Liver (tissue), 9 donors: ENCODE measurements around the gene PDC. TPM values are rescaled to one million over a fixed set of nuclear protein-coding genes. Genes with fewer than 3 reads are reported as not detected.

ENCODE experiments used
- DNase-seq: peaks from one replicate; pipeline ENCODE4 v3.0.0-alpha.2; 2017; ENCODE audit warnings: low spot score
- H3K27ac ChIP-seq, 2 donors: one replicate each; pipeline ENCODE4 v1.7.0; 2013; ENCODE audit warnings: inconsistent platforms in 2 of 2, low read length in 2 of 2, control low read depth in 1 of 2, low read depth in 1 of 2, mild to moderate bottlenecking in 1 of 2
- H3K27me3 ChIP-seq, 4 donors: one replicate each; pipeline versions ENCODE4 v1.6.1 to v1.7.0; 2013; ENCODE audit warnings: low read length in 3 of 4, inconsistent platforms in 1 of 4, mild to moderate bottlenecking in 1 of 4, moderate library complexity in 1 of 4; ENCODE audit not compliant: control insufficient read depth in 4 of 4, insufficient read depth in 4 of 4
- H3K36me3 ChIP-seq, 4 donors: one replicate each; pipeline versions ENCODE4 v1.6.1 to v1.7.0; 2013; ENCODE audit warnings: low read length in 3 of 4, mild to moderate bottlenecking in 3 of 4, low read depth in 1 of 4, moderate library complexity in 1 of 4; ENCODE audit not compliant: control insufficient read depth in 4 of 4, insufficient read depth in 3 of 4
- H3K4me1 ChIP-seq, 4 donors: one replicate each; pipeline versions ENCODE4 v1.6.1 to v1.7.0; 2013; ENCODE audit warnings: low read length in 3 of 4, mild to moderate bottlenecking in 3 of 4, moderate library complexity in 1 of 4; ENCODE audit not compliant: control insufficient read depth in 4 of 4, insufficient read depth in 4 of 4
- H3K4me3 ChIP-seq, 3 donors: one replicate each; pipeline versions ENCODE4 v1.6.1 to v1.7.0; 2013; ENCODE audit warnings: low read length in 3 of 3, control low read depth in 1 of 3, low read depth in 1 of 3, mild to moderate bottlenecking in 1 of 3
- H3K9ac ChIP-seq, 2 donors: one replicate each; pipeline ENCODE4 v1.7.0; 2013; ENCODE audit warnings: low read length in 2 of 2, mild to moderate bottlenecking in 2 of 2, moderate library complexity in 2 of 2, control low read depth in 1 of 2, low read depth in 1 of 2
- H3K9me3 ChIP-seq, 4 donors: one replicate each; pipeline versions ENCODE4 v1.6.1 to v1.7.0; 2013; ENCODE audit warnings: low read length in 3 of 4; ENCODE audit not compliant: control insufficient read depth in 4 of 4
- ATF3 ChIP-seq: IDR thresholded peaks from 2 replicates; pipeline ENCODE4 v1.6.1; 2016; ENCODE audit warnings: antibody characterized with exemption
- CTCF ChIP-seq: fragments of 150-350 bp; IDR thresholded peaks from 2 replicates; pipeline ENCODE4 v1.5.1; 2017; ENCODE audit warnings: improper control_type of control experiment, low read depth, low read length; ENCODE audit not compliant: missing input control
- EGR1 ChIP-seq, 2 donors: IDR thresholded peaks; 2 replicates each; pipeline ENCODE4 v1.6.1; 2016 to 2018; ENCODE audit warnings: antibody characterized with exemption in 2 of 2, low read depth in 2 of 2
- FOXA1 ChIP-seq: IDR thresholded peaks from 2 replicates; pipeline ENCODE4 v1.6.1; 2016; ENCODE audit warnings: antibody characterized with exemption
- FOXA2 ChIP-seq: IDR thresholded peaks from 2 replicates; pipeline ENCODE4 v1.6.1; 2016; ENCODE audit warnings: antibody characterized with exemption
- HNF4A ChIP-seq, 2 donors: conservative IDR thresholded peaks; 2 replicates each; pipeline ENCODE4 v1.6.1; 2016; ENCODE audit warnings: antibody characterized with exemption in 2 of 2, mild to moderate bottlenecking in 2 of 2
- JUND ChIP-seq, 2 donors: IDR thresholded peaks; 2 replicates each; pipeline ENCODE4 v1.6.1; 2016; ENCODE audit warnings: antibody characterized with exemption in 2 of 2
- MAX ChIP-seq: IDR thresholded peaks from 2 replicates; pipeline ENCODE4 v1.6.1; 2016; ENCODE audit warnings: antibody characterized with exemption
- NR2F2 ChIP-seq: IDR thresholded peaks from 2 replicates; pipeline ENCODE4 v1.6.1; 2016; ENCODE audit warnings: antibody characterized with exemption
- RAD21 ChIP-seq, 2 donors: IDR thresholded peaks; 2 replicates each; pipeline ENCODE4 v1.6.1; 2016; ENCODE audit warnings: antibody characterized with exemption in 2 of 2, mild to moderate bottlenecking in 2 of 2
- REST ChIP-seq: IDR thresholded peaks from 2 replicates; pipeline ENCODE4 v1.6.1; 2016; ENCODE audit warnings: antibody characterized with exemption, mild to moderate bottlenecking
- RXRA ChIP-seq, 2 donors: IDR thresholded peaks; 2 replicates each; pipeline ENCODE4 v1.6.1; 2017 to 2018; ENCODE audit warnings: antibody characterized with exemption in 2 of 2, mild to moderate bottlenecking in 1 of 2
- SP1 ChIP-seq: IDR thresholded peaks from 2 replicates; pipeline ENCODE4 v1.6.1; 2018; ENCODE audit warnings: antibody characterized with exemption, mild to moderate bottlenecking
- TAF1 ChIP-seq: conservative IDR thresholded peaks from 2 replicates; pipeline ENCODE4 v1.6.1; 2016; ENCODE audit warnings: antibody characterized with exemption, mild to moderate bottlenecking
- YY1 ChIP-seq: IDR thresholded peaks from 2 replicates; pipeline ENCODE4 v1.6.1; 2016; ENCODE audit warnings: antibody characterized with exemption, mild to moderate bottlenecking
- WGBS: extraction: QIAGEN DNeasy Blood & Tissue Kit; methylation state at CpG from one replicate; pipeline ENCODE4 v1.1.7; 2013; 5-methylcytosine and 5-hydroxymethylcytosine counted together
- polyA plus RNA-seq, 2 donors: library from polyadenylated mRNA; stranded (reverse) in 1 of 2; unstranded in 1 of 2; fragments of 200-250 nt in 1 of 2; fragments of >200 nt in 1 of 2; fragmentation: Nextera tagmentation in 1 of 2; extraction: Ambion mirVana in 1 of 2; gene quantifications; one replicate each; pipeline versions ENCODE4 v1.2.1 to v1.2.3, GENCODE V29; 2013 to 2015
- total RNA-seq, 2 donors: library from RNA; depleted of rRNA; stranded (reverse); fragments of >200 nt; gene quantifications; one replicate each; pipeline ENCODE4 v1.2.3, GENCODE V29; 2014
- donor health status: healthy.
- donor health status: healthy.
- donor health status: healthy.
- donor health status: healthy.
- donor health status: healthy.

The PDC gene
- total and polyA plus RNA-seq, 4 donors: 0.22 TPM; not detected in 3

- TF ChIP-seq CTCF (no peak), MAX (no peak), NR2F2 (no peak)
Observed at GRCh38 chr1:186446152-186446551, 14.8 kb downstream of the PDC start (continued).

- WGBS: 92% methylated on average over 2 of the region's 2 CpGs
- no peaks in the 10 kb centered on the region for H3K4me1 ChIP-seq
- H3K4me3 ChIP-seq: no peak overlapping the region
- no peaks in the 10 kb centered on the region for H3K27me3 ChIP-seq
- no peaks in the 10 kb centered on the region for H3K9me3 ChIP-seq
- no peak overlapping the region for H3K27ac ChIP-seq
- H3K9ac ChIP-seq: no peak overlapping the region
- H3K36me3 ChIP-seq: no peaks in the 10 kb centered on the region
- TF ChIP-seq RXRA (IDR thresholded peaks at IDR 0.05): no peak
- TF ChIP-seq HNF4A (conservative IDR thresholded peaks at IDR 0.05): no peak
- TF ChIP-seq SP1: no peak
- TF ChIP-seq ATF3: no peak
- TF ChIP-seq FOXA2: no peak
- TF ChIP-seq YY1: no peak
- no peak for TF ChIP-seq REST
- TF ChIP-seq MAX: no peak
- DNase-seq: no peak
Observed at GRCh38 chr1:186443638-186444037, 17.3 kb downstream of the PDC start.

GRCh38 chr1:186442651-186443375 lies 18.1 kb downstream of the PDC start:
- WGBS: 62% methylated on average over 1 of the region's 1 CpG

More at GRCh38 chr1:186442651-186443375, 18.1 kb downstream of the PDC start:
- Histone ChIP-seq H3K27me3 (no peaks in the 10 kb centered on the region), H3K36me3 (no peaks in the 10 kb centered on the region), H3K27ac (no peak overlapping the region), H3K9me3 (no peaks in the 10 kb centered on the region), H3K9ac (no peak overlapping the region), H3K4me3 (no peak overlapping the region), H3K4me1 (no peaks in the 10 kb centered on the region)
- DNase-seq: no peak
- no peak for TF ChIP-seq YY1
- TF ChIP-seq FOXA1: no peak
- no peak for TF ChIP-seq EGR1 (IDR thresholded peaks at IDR 0.05; ENCODE audit: low read depth in 2 of 2)
- no peak for TF ChIP-seq MAX
- no peak for TF ChIP-seq REST
- no peak for TF ChIP-seq RAD21 (IDR thresholded peaks at IDR 0.05)
- no peak for TF ChIP-seq NR2F2
- no peak for TF ChIP-seq JUND (IDR thresholded peaks at IDR 0.05)
- no peak for TF ChIP-seq RXRA (IDR thresholded peaks at IDR 0.05)
- TF ChIP-seq ATF3: no peak
- no peak for TF ChIP-seq SP1
- TF ChIP-seq TAF1: no peak
- TF ChIP-seq FOXA2: no peak
- TF ChIP-seq CTCF: no peak
- TF ChIP-seq HNF4A (conservative IDR thresholded peaks at IDR 0.05): no peak
